Gastroesophageal sphincter (tissue), 4 donors: ENCODE results near the gene FGF18. TPM values are rescaled to one million over a fixed set of nuclear protein-coding genes. Genes with fewer than 3 reads are reported as not detected.

Experiments used
- ATAC-seq: fragments of 150-250 bp; one replicate; pipeline ENCODE4 v1.9.1; 2016; ENCODE audit warnings: mild to moderate bottlenecking, moderate library complexity
- H3K27ac ChIP-seq, 4 donors: fragments of 200-600 bp; sonication (generic) in 3 of 4; 1 replicate in 3 of 4; 2 replicates in 1 of 4; pipeline ENCODE4 v1.5.1; 2016 to 2019
- H3K27me3 ChIP-seq: fragments of 200-600 bp; sonication (generic); one replicate; pipeline ENCODE4 v1.5.1; 2019
- H3K36me3 ChIP-seq, 2 donors: fragments of 200-600 bp; sonication (generic); one replicate each; pipeline ENCODE4 v1.5.1; 2019; ENCODE audit warnings: control low read depth in 1 of 2
- H3K4me1 ChIP-seq, 3 donors: fragments of 200-600 bp; sonication (generic); 1 replicate in 2 of 3; 2 replicates in 1 of 3; pipeline ENCODE4 v1.5.1; 2016 to 2019; ENCODE audit warnings: control low read depth in 2 of 3
- H3K4me3 ChIP-seq, 2 donors: fragments of 200-600 bp; sonication (generic); one replicate each; pipeline ENCODE4 v1.5.1; 2019; ENCODE audit warnings: mild to moderate bottlenecking in 1 of 2, moderate library complexity in 1 of 2
- H3K9me3 ChIP-seq, 3 donors: fragments of 200-600 bp; sonication (generic); one replicate each; pipeline ENCODE4 v1.5.1; 2017 to 2019; ENCODE audit warnings: control low read depth in 2 of 3
- EP300 ChIP-seq: sonication (generic); formaldehyde crosslinking; IDR thresholded peaks from one replicate; pipeline ENCODE4 v1.6.1; 2017; ENCODE audit warnings: antibody characterized with exemption, mild to moderate bottlenecking
- POLR2A ChIP-seq, 2 donors: fragments of 450-650 bp; IDR thresholded peaks; one replicate each; pipeline ENCODE4 v1.6.1; 2017; ENCODE audit warnings: antibody characterized with exemption in 2 of 2, mild to moderate bottlenecking in 2 of 2, moderate library complexity in 1 of 2
- POLR2AphosphoS5 ChIP-seq: sonication (generic); formaldehyde crosslinking; IDR thresholded peaks from one replicate; pipeline ENCODE4 v1.6.1; 2017; ENCODE audit warnings: antibody characterized with exemption
- WGBS, 2 donors: methylation state at CpG; one replicate each; pipeline ENCODE4 v1.1.5; 2018; ENCODE audit warnings: low coverage in 1 of 2; 5-methylcytosine and 5-hydroxymethylcytosine counted together
- total RNA-seq, 4 donors: library from RNA; depleted of rRNA; stranded (reverse); fragments of >200 nt; gene quantifications; one replicate each; pipeline ENCODE4 v1.1.0, GENCODE V29; 2016
- TF ChIP-seq, protein P1 (sequence below), 4 experiments: fragments of 200-600 bp in 2 of 4; fragments of 450-650 bp in 2 of 4; sonication (generic) in 1 of 4; IDR thresholded peaks; one replicate each; pipeline ENCODE4 v1.5.1; 2017 to 2019; ENCODE audit warnings: antibody characterized with exemption in 4 of 4, mild to moderate bottlenecking in 2 of 4, moderate library complexity in 2 of 4

The FGF18 gene
- total RNA-seq, 4 donors from 2014 or later = 1.8 to 2.1 TPM; not detected in 2

DNA sequence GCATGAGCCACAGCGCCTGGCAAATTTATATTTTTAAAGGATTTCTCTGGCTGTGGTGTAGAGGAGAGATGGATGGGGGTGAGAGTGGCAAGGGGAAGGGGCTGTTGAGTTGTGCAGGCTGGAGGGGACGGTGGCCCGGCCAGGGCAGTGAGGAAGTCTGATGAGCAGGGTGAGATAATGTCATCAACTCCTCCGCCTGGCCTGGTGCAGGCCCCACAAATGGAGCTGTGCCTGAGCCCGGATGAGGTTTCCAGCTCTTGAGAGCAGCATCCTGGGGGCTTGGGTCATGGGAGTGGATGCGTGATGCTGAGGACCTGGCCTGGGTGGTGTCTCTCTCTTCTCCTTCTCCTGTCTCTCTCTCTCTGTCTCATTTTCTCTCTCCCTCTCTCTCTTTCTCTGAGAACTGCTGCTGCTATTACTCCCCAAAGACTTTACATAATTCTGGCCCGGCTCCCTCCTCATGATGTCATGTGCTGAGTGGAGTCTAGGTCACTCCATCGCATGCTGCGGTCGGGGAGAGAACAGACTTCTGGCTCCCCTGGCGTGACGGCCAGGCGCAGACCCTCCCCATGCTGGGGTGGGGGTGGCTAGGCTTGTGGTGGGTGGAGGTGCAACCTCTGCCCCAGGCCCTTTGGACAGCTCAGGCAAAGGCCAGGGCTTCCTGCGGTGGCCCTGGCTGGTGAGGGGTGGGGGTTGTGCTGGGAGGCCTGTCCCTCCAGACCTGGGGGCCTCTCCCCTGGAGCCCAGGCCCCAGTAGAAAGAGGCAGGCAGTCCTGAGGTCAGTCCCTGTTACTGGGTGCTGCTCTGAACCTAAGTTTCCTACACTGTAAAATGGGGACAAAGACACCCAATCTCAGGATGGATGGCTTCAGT, 26.4 kb downstream of the FGF18 start:
- ATAC-seq = peak; percentile 35
- Histone ChIP-seq H3K4me1 (peaks cover 0 to 13% (median 4%) of the 10 kb centered on the region in 3 donors), H3K9me3 (no peaks in the 10 kb centered on the region), H3K4me3 (no peak overlapping the region), H3K36me3 (no peaks in the 10 kb centered on the region), H3K27ac (no peak overlapping the region), H3K27me3 (peaks cover 4% of the 10 kb centered on the region)
- WGBS, 2 donors = 49% methylated on average over 7 of the region's 14 CpGs; no CpG with 5 or more reads in 1 of the 2 donors
- TF ChIP-seq EP300 (no peak), POLR2A (IDR thresholded peaks at IDR 0.05) (no peak), POLR2AphosphoS5 (peak; percentile 24)
- TF ChIP-seq, protein P1, sequence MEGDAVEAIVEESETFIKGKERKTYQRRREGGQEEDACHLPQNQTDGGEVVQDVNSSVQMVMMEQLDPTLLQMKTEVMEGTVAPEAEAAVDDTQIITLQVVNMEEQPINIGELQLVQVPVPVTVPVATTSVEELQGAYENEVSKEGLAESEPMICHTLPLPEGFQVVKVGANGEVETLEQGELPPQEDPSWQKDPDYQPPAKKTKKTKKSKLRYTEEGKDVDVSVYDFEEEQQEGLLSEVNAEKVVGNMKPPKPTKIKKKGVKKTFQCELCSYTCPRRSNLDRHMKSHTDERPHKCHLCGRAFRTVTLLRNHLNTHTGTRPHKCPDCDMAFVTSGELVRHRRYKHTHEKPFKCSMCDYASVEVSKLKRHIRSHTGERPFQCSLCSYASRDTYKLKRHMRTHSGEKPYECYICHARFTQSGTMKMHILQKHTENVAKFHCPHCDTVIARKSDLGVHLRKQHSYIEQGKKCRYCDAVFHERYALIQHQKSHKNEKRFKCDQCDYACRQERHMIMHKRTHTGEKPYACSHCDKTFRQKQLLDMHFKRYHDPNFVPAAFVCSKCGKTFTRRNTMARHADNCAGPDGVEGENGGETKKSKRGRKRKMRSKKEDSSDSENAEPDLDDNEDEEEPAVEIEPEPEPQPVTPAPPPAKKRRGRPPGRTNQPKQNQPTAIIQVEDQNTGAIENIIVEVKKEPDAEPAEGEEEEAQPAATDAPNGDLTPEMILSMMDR (IDR thresholded peaks at IDR 0.05) = no peak

DNA sequence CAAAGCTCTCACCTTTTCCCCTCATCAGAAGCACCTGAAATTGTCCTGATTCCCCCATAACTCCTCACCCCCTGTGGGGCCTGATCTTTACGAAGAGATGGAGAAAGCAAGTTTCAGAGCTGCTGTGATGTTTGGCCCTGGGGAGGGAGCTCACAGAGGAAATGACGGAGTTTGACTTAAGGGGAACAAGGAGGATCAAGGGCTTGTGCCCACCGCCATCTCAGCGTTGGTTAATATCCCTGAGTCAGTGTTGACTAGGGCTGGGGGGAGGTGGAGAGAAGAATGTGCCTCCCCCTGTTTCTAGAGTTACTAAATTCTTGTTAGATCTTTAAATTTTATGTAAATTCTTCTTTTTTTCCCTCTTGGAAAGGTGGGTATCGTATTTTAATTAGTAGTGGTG, 27.8 kb downstream of the FGF18 start:
- no peaks in the 10 kb centered on the region for H3K9me3 ChIP-seq
- no peak for ATAC-seq
- peaks cover 16% of the 10 kb centered on the region for H3K27me3 ChIP-seq
- H3K27ac ChIP-seq = no peak overlapping the region
- no peaks in the 10 kb centered on the region for H3K36me3 ChIP-seq
- H3K4me3 ChIP-seq = no peak overlapping the region
- TF ChIP-seq POLR2A (IDR thresholded peaks at IDR 0.05) (no peak), EP300 (no peak), POLR2AphosphoS5 (no peak)
- TF ChIP-seq, protein P1 (IDR thresholded peaks at IDR 0.05) = no peak
- peaks cover 0 to 21% (median 11%) of the 10 kb centered on the region in 3 donors for H3K4me1 ChIP-seq
- 89 to 91% methylated on average over 3 to 4 of the region's 5 CpGs for WGBS, 2 donors

DNA sequence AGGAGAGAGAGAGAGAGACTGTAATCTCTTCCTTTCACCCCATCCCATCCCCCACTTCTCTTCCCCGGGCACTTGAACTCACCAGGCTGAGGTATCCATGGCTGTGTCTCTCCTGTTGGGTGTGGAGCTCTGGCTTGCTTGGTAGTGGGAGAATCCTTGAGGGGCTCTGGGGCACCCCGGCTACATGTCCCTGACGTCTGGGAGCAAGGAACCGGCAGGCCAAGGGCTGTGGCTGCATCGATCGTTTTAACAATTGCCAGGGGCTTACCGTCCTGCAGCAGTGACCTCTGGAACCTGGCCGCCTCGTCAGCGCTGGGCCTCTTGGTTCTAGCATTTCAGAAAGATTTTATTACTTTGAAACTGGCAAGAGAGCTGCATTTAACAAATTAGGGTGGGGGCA, 30.0 kb downstream of the FGF18 start:
- WGBS, 2 donors = 67% methylated on average over 3 of the region's 10 CpGs; no CpG with 5 or more reads in 1 of the 2 donors
- Histone ChIP-seq H3K4me3 (no peak overlapping the region), H3K9me3 (no peaks in the 10 kb centered on the region), H3K4me1 (peaks cover 0 to 21% (median 11%) of the 10 kb centered on the region in 3 donors), H3K36me3 (no peaks in the 10 kb centered on the region), H3K27ac (no peak overlapping the region), H3K27me3 (peaks cover 19% of the 10 kb centered on the region)
- TF ChIP-seq POLR2AphosphoS5 (no peak), POLR2A (IDR thresholded peaks at IDR 0.05) (no peak), EP300 (no peak)
- TF ChIP-seq, protein P1 (IDR thresholded peaks at IDR 0.05) = no peak
- no peak for ATAC-seq

DNA sequence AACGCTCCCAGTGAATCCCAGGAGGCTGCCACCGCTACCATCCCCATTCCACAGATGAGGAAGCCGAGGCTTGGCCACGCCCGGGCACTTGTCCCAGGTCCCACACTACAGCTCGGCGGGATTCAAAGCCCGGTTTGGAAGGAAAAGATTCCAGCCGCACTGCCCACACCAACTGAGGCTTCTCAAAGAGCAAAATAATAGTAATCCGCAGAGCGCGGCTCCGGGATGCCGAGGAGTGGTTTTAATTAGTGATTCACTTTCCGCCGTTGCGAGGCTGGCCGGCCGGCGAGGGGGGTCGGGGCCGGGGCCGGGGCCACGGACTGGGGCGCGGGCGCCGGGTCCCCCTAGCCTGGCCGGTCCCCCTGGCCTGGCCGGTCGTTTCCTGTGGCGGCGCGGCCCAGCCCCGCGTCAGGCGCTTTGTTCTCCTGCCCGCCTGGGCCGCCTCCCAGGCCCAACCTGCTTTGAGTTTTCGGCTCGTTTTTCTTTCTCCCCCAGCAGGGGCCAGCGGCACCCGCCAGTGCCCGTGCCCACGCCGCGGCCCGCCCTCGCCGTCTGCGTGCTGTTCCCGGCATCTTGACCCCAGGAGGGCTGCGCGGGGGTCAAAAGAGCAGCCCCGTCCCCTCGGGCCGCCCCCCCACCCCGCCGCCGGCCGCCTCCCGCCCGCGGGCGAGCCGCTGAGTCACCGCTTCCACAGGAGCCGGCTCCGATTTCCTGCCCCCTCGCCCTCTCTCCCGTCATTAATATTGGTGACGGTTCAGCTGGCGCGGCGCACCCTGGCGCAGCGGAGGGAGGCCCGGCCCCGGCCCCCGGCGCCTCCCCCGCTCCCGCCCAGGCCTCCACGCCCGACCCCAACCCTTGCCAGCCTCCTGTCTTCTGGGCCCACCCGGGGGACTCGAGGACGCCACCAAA, 31.2 kb downstream of the FGF18 start:
- Histone ChIP-seq H3K27me3 (peaks cover 19% of the 10 kb centered on the region), H3K36me3 (no peaks in the 10 kb centered on the region), H3K27ac (peak overlapping the region; percentile 12 to 85 (median 80)), H3K9me3 (no peaks in the 10 kb centered on the region), H3K4me1 (peaks cover 0 to 21% (median 8%) of the 10 kb centered on the region in 3 donors), H3K4me3 (peak overlapping the region; percentile 43 to 59)
- TF ChIP-seq POLR2A (IDR thresholded peaks at IDR 0.05) (no peak), POLR2AphosphoS5 (peak; percentile 16)
- peak; percentile 82 for ATAC-seq
- WGBS, 2 donors = 6 to 38% methylated on average over 5 to 24 of the region's 88 CpGs

DNA sequence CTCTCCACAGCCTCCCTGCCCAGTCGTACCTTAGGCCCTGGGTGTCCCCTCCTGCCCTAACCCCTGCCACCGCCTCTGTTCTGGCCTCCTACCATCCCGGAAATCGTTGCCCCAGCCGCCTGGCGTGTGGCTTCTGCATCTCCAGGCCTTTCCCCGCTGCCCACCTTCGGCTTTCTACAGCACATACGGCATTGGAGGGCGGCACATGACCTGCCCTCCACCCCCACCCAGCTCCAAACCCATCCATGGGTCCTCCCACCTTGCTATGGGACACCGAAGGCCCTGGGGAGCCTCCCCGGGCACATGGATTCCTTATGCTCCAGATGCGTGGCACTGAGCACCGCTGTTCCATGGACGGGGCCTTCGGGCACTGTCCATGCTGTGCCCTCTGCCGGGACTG, 32.0 kb downstream of the FGF18 start:
- ATAC-seq = peak; percentile 4
- H3K9me3 ChIP-seq = no peaks in the 10 kb centered on the region
- 84 to 93% methylated on average over 7 to 11 of the region's 17 CpGs for WGBS, 2 donors

More for the DNA sequence above, 32.0 kb downstream of the FGF18 start:
- TF ChIP-seq, protein P1 (IDR thresholded peaks at IDR 0.05) = no peak
- TF ChIP-seq EP300 = no peak
- TF ChIP-seq POLR2A (IDR thresholded peaks at IDR 0.05) = no peak
- no peak for TF ChIP-seq POLR2AphosphoS5
- H3K27ac ChIP-seq = peak overlapping the region in 3 of 4 donors; percentile 79 to 85 (median 80)
- peak overlapping the region in 1 of 2 donors; percentile 59 for H3K4me3 ChIP-seq
- no peaks in the 10 kb centered on the region for H3K36me3 ChIP-seq
- H3K27me3 ChIP-seq = peaks cover 19% of the 10 kb centered on the region
- peaks cover 0 to 21% (median 7%) of the 10 kb centered on the region in 3 donors for H3K4me1 ChIP-seq
